K562 (cell line): ENCODE results near the gene IL11. TPM values are rescaled to one million over a fixed set of nuclear protein-coding genes. Genes with fewer than 3 reads are reported as not detected.

Experiments used
- CEBPB ChIP-seq: fragments of 450-650 bp; IDR thresholded peaks from 2 replicates; pipeline ENCODE4 v1.6.1; 2016; ENCODE audit warnings: missing genetic modification characterization, missing compliant biosample characterization
- ILF3 ChIP-seq: fragments of 450-650 bp; IDR thresholded peaks from 2 replicates; pipeline ENCODE4 v1.6.1; 2018; ENCODE audit warnings: antibody characterized with exemption, mild to moderate bottlenecking, moderate library complexity, borderline replicate concordance
- SRSF9 ChIP-seq: fragments of 200-400 bp; formaldehyde crosslinking; IDR thresholded peaks from 2 replicates; pipeline ENCODE4 v1.6.1; 2017; ENCODE audit warnings: low read depth, low read length, borderline replicate concordance
- U2AF1 ChIP-seq: fragments of 200-400 bp; formaldehyde crosslinking; optimal IDR thresholded peaks from 2 replicates; pipeline ENCODE3; 2017; ENCODE audit warnings: mild to moderate bottlenecking, low read depth, low read length, moderate library complexity
- ZBTB1 ChIP-seq: sonication (generic); formaldehyde crosslinking; IDR thresholded peaks from 2 replicates; pipeline ENCODE4 v1.8.1; 2023; ENCODE audit warnings: missing genetic modification reagents, low read depth, mild to moderate bottlenecking, borderline replicate concordance
- ZNF133 ChIP-seq: fragments of 250-450 bp; sonication (Bioruptor Pico); IDR thresholded peaks from 2 replicates; pipeline ENCODE4 v1.4.0; 2020; ENCODE audit warnings: mild to moderate bottlenecking
- ZNF584 ChIP-seq: fragments of 200-800 bp; sonication (Bioruptor generic); IDR thresholded peaks from 2 replicates; pipeline ENCODE4 v1.6.1; 2016; ENCODE audit warnings: low read depth, mild to moderate bottlenecking, missing genetic modification characterization, missing compliant biosample characterization
- polyA plus RNA-seq, 8 experiments: library from polyadenylated mRNA; depleted of rRNA in 4 of 8; stranded (reverse) in 5 of 8; unstranded in 3 of 8; fragments of >200 nt; fragmentation: Nextera tagmentation in 2 of 8; fragmentation: Illumina TruSeq in 1 of 8; extraction: Ambion mirVana in 2 of 8; extraction: Trizol in 1 of 8; gene quantifications; 2 replicates each; pipeline versions ENCODE4 v1.2.1 to v1.2.3, GENCODE V29; 2011 to 2014; ENCODE audit warnings: inconsistent platforms in 1 of 8, missing spikeins in 1 of 8
- total RNA-seq, 7 experiments: library from RNA; depleted of rRNA in 6 of 7; stranded (reverse); fragments of >200 nt in 6 of 7; fragmentation: Illumina TruSeq in 2 of 7; extraction: Trizol in 2 of 7; gene quantifications; 2 replicates each; pipeline versions ENCODE4 v1.2.1 to v1.2.3, GENCODE V29; 2011 to 2021; ENCODE audit warnings: low replicate concordance in 1 of 7
- TF ChIP-seq, protein P1 (sequence below), 2 experiments: IDR thresholded peaks in 1 of 2; conservative IDR thresholded peaks in 1 of 2; 2 replicates each; pipeline ENCODE4 v1.6.1; 2016; ENCODE audit warnings: low read depth in 2 of 2, mild to moderate bottlenecking in 1 of 2, missing compliant biosample characterization in 1 of 2, missing genetic modification characterization in 1 of 2, moderate library complexity in 1 of 2
- TF ChIP-seq, protein P2 (sequence below): fragments of 450-650 bp; IDR thresholded peaks from 2 replicates; pipeline ENCODE4 v1.6.1; 2017; ENCODE audit warnings: antibody characterized with exemption, mild to moderate bottlenecking
- TF ChIP-seq, protein P3 (sequence below): sonication (generic); formaldehyde crosslinking; IDR thresholded peaks from 2 replicates; pipeline ENCODE4 v1.8.0; 2022; ENCODE audit warnings: mild to moderate bottlenecking, missing genetic modification reagents
- TF ChIP-seq, protein P4 (sequence below): fragments of 250-450 bp; sonication (Bioruptor Pico); IDR thresholded peaks from 2 replicates; pipeline ENCODE4 v1.4.0; 2020; ENCODE audit warnings: mild to moderate bottlenecking, moderate library complexity, borderline replicate concordance
- TF ChIP-seq, protein P5 (sequence below): fragments of 450-650 bp; IDR thresholded peaks from 2 replicates; pipeline ENCODE4 v1.6.1; 2016; ENCODE audit warnings: mild to moderate bottlenecking

IL11 gene
- total and polyA plus RNA-seq, 9 of the 15 experiments (the other 6 are each of a cell fraction or from before 2014, with no cell fraction given), result 0.04 to 0.42 (median 0.06) TPM; not detected in 6

DNA sequence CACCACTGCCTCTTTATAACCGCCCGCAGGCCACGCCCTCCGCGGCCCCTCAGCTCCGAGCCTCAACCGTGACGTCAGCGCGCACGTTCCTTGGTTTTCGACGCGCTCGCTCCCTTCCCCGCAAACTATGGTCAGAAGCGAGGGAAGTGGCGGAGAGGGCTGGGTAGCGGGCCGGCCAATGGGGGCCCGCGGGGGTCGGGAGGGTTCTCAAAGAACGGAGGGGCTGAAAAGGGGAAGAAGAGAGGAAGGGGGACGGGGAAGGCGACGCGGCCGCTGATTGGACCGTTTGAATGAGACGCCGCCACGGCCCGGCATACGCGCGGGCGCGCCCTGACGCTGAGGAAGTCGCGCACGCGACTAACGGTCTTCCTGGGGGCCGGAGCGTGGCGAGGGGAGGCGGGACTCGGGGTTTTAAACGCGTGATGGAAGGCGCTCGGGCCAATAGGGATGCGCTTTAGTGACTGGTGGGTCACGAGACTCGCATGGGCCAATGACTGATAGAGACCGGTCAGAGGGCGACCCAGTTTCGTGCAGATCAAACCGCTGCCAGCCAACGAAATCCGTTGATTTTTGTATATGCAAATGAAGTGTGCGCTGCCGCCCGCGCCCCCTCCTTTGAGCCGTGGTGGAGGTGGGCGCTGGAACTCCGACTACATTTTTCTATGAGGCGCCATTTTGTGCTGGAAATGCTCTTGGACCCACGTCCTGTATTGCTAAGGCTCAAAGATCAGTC, 37.7 kb upstream of the IL11 start (continued):
- TF ChIP-seq, protein P1, sequence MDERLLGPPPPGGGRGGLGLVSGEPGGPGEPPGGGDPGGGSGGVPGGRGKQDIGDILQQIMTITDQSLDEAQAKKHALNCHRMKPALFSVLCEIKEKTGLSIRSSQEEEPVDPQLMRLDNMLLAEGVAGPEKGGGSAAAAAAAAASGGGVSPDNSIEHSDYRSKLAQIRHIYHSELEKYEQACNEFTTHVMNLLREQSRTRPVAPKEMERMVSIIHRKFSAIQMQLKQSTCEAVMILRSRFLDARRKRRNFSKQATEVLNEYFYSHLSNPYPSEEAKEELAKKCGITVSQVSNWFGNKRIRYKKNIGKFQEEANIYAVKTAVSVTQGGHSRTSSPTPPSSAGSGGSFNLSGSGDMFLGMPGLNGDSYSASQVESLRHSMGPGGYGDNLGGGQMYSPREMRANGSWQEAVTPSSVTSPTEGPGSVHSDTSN (CRISPR knock-in tag; IDR thresholded peaks at IDR 0.05; ENCODE audit: low read depth), result peak; percentile 51; the same call in 1 of the 2 replicates
- TF ChIP-seq, protein P1 (tag; conservative IDR thresholded peaks at IDR 0.05; ENCODE audit: low read depth), result peak; percentile 96
- TF ChIP-seq ILF3, result no peak
- TF ChIP-seq CEBPB (tag), result no peak
- TF ChIP-seq U2AF1, result no peak
- TF ChIP-seq ZNF584, result no peak
- TF ChIP-seq, protein P2, sequence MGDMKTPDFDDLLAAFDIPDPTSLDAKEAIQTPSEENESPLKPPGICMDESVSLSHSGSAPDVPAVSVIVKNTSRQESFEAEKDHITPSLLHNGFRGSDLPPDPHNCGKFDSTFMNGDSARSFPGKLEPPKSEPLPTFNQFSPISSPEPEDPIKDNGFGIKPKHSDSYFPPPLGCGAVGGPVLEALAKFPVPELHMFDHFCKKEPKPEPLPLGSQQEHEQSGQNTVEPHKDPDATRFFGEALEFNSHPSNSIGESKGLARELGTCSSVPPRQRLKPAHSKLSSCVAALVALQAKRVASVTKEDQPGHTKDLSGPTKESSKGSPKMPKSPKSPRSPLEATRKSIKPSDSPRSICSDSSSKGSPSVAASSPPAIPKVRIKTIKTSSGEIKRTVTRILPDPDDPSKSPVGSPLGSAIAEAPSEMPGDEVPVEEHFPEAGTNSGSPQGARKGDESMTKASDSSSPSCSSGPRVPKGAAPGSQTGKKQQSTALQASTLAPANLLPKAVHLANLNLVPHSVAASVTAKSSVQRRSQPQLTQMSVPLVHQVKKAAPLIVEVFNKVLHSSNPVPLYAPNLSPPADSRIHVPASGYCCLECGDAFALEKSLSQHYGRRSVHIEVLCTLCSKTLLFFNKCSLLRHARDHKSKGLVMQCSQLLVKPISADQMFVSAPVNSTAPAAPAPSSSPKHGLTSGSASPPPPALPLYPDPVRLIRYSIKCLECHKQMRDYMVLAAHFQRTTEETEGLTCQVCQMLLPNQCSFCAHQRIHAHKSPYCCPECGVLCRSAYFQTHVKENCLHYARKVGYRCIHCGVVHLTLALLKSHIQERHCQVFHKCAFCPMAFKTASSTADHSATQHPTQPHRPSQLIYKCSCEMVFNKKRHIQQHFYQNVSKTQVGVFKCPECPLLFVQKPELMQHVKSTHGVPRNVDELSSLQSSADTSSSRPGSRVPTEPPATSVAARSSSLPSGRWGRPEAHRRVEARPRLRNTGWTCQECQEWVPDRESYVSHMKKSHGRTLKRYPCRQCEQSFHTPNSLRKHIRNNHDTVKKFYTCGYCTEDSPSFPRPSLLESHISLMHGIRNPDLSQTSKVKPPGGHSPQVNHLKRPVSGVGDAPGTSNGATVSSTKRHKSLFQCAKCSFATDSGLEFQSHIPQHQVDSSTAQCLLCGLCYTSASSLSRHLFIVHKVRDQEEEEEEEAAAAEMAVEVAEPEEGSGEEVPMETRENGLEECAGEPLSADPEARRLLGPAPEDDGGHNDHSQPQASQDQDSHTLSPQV, result no peak; the same call in 1 of the 2 replicates
- no peak for TF ChIP-seq ZNF133 (CRISPR knock-in tag)
- no peak for TF ChIP-seq SRSF9
- TF ChIP-seq, protein P3, sequence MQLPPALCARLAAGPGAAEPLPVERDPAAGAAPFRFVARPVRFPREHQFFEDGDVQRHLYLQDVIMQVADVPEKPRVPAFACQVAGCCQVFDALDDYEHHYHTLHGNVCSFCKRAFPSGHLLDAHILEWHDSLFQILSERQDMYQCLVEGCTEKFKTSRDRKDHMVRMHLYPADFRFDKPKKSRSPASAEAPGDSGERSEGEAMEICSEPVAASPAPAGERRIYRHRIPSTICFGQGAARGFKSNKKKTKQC (CRISPR knock-in tag), result peak; percentile 63; the same call in 1 of the 2 replicates
- TF ChIP-seq, protein P4, sequence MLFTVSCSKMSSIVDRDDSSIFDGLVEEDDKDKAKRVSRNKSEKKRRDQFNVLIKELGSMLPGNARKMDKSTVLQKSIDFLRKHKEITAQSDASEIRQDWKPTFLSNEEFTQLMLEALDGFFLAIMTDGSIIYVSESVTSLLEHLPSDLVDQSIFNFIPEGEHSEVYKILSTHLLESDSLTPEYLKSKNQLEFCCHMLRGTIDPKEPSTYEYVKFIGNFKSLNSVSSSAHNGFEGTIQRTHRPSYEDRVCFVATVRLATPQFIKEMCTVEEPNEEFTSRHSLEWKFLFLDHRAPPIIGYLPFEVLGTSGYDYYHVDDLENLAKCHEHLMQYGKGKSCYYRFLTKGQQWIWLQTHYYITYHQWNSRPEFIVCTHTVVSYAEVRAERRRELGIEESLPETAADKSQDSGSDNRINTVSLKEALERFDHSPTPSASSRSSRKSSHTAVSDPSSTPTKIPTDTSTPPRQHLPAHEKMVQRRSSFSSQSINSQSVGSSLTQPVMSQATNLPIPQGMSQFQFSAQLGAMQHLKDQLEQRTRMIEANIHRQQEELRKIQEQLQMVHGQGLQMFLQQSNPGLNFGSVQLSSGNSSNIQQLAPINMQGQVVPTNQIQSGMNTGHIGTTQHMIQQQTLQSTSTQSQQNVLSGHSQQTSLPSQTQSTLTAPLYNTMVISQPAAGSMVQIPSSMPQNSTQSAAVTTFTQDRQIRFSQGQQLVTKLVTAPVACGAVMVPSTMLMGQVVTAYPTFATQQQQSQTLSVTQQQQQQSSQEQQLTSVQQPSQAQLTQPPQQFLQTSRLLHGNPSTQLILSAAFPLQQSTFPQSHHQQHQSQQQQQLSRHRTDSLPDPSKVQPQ (CRISPR knock-in tag), result no peak
- TF ChIP-seq, protein P5, sequence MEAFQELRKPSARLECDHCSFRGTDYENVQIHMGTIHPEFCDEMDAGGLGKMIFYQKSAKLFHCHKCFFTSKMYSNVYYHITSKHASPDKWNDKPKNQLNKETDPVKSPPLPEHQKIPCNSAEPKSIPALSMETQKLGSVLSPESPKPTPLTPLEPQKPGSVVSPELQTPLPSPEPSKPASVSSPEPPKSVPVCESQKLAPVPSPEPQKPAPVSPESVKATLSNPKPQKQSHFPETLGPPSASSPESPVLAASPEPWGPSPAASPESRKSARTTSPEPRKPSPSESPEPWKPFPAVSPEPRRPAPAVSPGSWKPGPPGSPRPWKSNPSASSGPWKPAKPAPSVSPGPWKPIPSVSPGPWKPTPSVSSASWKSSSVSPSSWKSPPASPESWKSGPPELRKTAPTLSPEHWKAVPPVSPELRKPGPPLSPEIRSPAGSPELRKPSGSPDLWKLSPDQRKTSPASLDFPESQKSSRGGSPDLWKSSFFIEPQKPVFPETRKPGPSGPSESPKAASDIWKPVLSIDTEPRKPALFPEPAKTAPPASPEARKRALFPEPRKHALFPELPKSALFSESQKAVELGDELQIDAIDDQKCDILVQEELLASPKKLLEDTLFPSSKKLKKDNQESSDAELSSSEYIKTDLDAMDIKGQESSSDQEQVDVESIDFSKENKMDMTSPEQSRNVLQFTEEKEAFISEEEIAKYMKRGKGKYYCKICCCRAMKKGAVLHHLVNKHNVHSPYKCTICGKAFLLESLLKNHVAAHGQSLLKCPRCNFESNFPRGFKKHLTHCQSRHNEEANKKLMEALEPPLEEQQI, result peak; percentile 91; the same call in 1 of the 2 replicates
- peak; percentile 33; the same call in 1 of the 2 replicates for TF ChIP-seq ZBTB1 (CRISPR knock-in tag)
